HepG2 (cell line): ENCODE data around the gene C1QL4.
A peak's percentile ranks its signal among the peaks of the same experiment; 100 is the strongest.

Source experiments
- ARID2 ChIP-seq: sonication (generic); formaldehyde crosslinking; IDR thresholded peaks from 2 replicates; pipeline ENCODE4 v1.8.1; 2022; ENCODE audit warnings: mild to moderate bottlenecking, missing genetic modification reagents, borderline replicate concordance
- CTCF ChIP-seq: sonication (generic); formaldehyde crosslinking; IDR thresholded peaks from 2 replicates; pipeline ENCODE4 v1.5.0; 2020; ENCODE audit warnings: mild to moderate bottlenecking, missing genetic modification reagents, moderate library complexity
- ERF ChIP-seq: IDR thresholded peaks from 2 replicates; pipeline ENCODE4 v1.6.1; 2018; ENCODE audit warnings: missing biosample characterization, missing genetic modification reagents
- JUN ChIP-seq: sonication (generic); formaldehyde crosslinking; IDR thresholded peaks from 2 replicates; pipeline ENCODE4 v1.4.0; 2020; ENCODE audit warnings: mild to moderate bottlenecking, missing genetic modification reagents
- NR2F2 ChIP-seq: IDR thresholded peaks from 2 replicates; pipeline ENCODE4 v1.6.1; 2012; ENCODE audit warnings: low read depth, inconsistent platforms, borderline replicate concordance
- PAXIP1 ChIP-seq: sonication (generic); formaldehyde crosslinking; conservative IDR thresholded peaks from 2 replicates; pipeline ENCODE4 v1.4.0; 2020; ENCODE audit warnings: mild to moderate bottlenecking, missing genetic modification reagents, moderate library complexity
- RXRB ChIP-seq: IDR thresholded peaks from 2 replicates; pipeline ENCODE4 v1.6.1; 2016; ENCODE audit warnings: borderline replicate concordance, missing genetic modification reagents, missing compliant biosample characterization
- SALL2 ChIP-seq: sonication (generic); formaldehyde crosslinking; IDR thresholded peaks from 2 replicates; pipeline ENCODE4 v1.8.1; 2023; ENCODE audit warnings: mild to moderate bottlenecking, missing genetic modification reagents, inconsistent platforms
- SRSF1 ChIP-seq: fragments of 200-400 bp; formaldehyde crosslinking; optimal IDR thresholded peaks from 2 replicates; pipeline ENCODE3; 2017; ENCODE audit warnings: mild to moderate bottlenecking, low read depth, low read length, moderate library complexity
- U2AF1 ChIP-seq: fragments of 200-400 bp; formaldehyde crosslinking; optimal IDR thresholded peaks from 2 replicates; pipeline ENCODE3; 2017; ENCODE audit warnings: mild to moderate bottlenecking, low read depth, low read length
- ZC3H4 ChIP-seq: sonication (generic); formaldehyde crosslinking; IDR thresholded peaks from 2 replicates; pipeline ENCODE4 v1.4.0; 2020; ENCODE audit warnings: missing genetic modification reagents, borderline replicate concordance
- ZNF777 ChIP-seq: sonication (generic); formaldehyde crosslinking; IDR thresholded peaks from 2 replicates; pipeline ENCODE4 v1.4.0; 2020; ENCODE audit warnings: missing genetic modification reagents
- TF ChIP-seq, protein P1 (sequence below): IDR thresholded peaks from 2 replicates; pipeline ENCODE4 v1.6.1; 2012; ENCODE audit warnings: inconsistent platforms
- TF ChIP-seq, protein P2 (sequence below): sonication (generic); formaldehyde crosslinking; IDR thresholded peaks from 2 replicates; pipeline ENCODE4 v1.8.0; 2022; ENCODE audit warnings: mild to moderate bottlenecking, missing genetic modification reagents, moderate library complexity

GRCh38 chr12:49331380-49332222, 5.4 kb downstream of the C1QL4 start:
- TF ChIP-seq U2AF1: no peak
- TF ChIP-seq ZC3H4 (CRISPR knock-in tag): no peak
- TF ChIP-seq NR2F2: no peak
- TF ChIP-seq RXRB (CRISPR knock-in tag): no peak
- TF ChIP-seq, protein P1, sequence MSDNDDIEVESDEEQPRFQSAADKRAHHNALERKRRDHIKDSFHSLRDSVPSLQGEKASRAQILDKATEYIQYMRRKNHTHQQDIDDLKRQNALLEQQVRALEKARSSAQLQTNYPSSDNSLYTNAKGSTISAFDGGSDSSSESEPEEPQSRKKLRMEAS: peak; percentile 52
- no peak for TF ChIP-seq SRSF1
- TF ChIP-seq SALL2: no peak
- no peak for TF ChIP-seq ZNF777
- TF ChIP-seq JUN (CRISPR knock-in tag): no peak
- TF ChIP-seq PAXIP1 (CRISPR knock-in tag): no peak
- TF ChIP-seq, protein P2, sequence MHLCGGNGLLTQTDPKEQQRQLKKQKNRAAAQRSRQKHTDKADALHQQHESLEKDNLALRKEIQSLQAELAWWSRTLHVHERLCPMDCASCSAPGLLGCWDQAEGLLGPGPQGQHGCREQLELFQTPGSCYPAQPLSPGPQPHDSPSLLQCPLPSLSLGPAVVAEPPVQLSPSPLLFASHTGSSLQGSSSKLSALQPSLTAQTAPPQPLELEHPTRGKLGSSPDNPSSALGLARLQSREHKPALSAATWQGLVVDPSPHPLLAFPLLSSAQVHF (CRISPR knock-in tag): no peak
- TF ChIP-seq ARID2: no peak
- no peak for TF ChIP-seq ERF (CRISPR knock-in tag)
- TF ChIP-seq CTCF (CRISPR knock-in tag): peak; percentile 88
